Frontal cortex (tissue), 4 donors: ENCODE data around the gene CNGA2. TPM values are rescaled to one million over a fixed set of nuclear protein-coding genes. Genes with fewer than 3 reads are reported as not detected.
"Not testable (repeated sequence)": the region's sequence is repeated elsewhere in the genome, so short reads cannot be mapped to it uniquely, and the experiment has no call there.

ENCODE experiments used
- DNase-seq, 2 donors: peaks; one replicate each; pipeline ENCODE4 v3.0.0; 2012; ENCODE audit warnings: low spot score in 2 of 2
- FAIRE-seq: peaks from 2 replicates; lab custom pipeline; 2012; peaks lifted over from hg19 to GRCh38; lab: Jason Lieb, UNC
- total RNA-seq: library from RNA; depleted of rRNA; stranded (reverse); fragments of >200 nt; gene quantifications from one replicate; pipeline ENCODE4 v1.2.3, GENCODE V29; 2014
- donor health status: control.
- donor health status: control.
- donor health status: control.

Gene CNGA2
- not detected for total RNA-seq

- DNase-seq (no peak), FAIRE-seq (no peak)
These were observed at the start of gene CNGA2 for GRCh38 chrX:151734446-151734845. Gene CNGA2, plus strand, starts transcription at chrX:151734746. Its CDS starts 3,738 bp downstream, at chrX:151738484.

- no peak for FAIRE-seq
These were observed 46.9 kb upstream of the CNGA2 start for GRCh38 chrX:151687635-151688034.

GRCh38 chrX:151688695-151689094, 45.9 kb upstream of the CNGA2 start:
- no peak for DNase-seq
- FAIRE-seq: no peak

More at GRCh38 chrX:151687635-151688034, 46.9 kb upstream of the CNGA2 start:
- no peak for DNase-seq

GRCh38 chrX:151692825-151693224, 41.7 kb upstream of the CNGA2 start:
- FAIRE-seq (no peak), DNase-seq (no peak)

- FAIRE-seq (no peak), DNase-seq (no peak)
These were observed 40.4 kb upstream of the CNGA2 start for GRCh38 chrX:151694121-151694520.

- FAIRE-seq (no peak), DNase-seq (no peak)
These were observed 39.6 kb upstream of the CNGA2 start, which contains the start of gene PRRG3 for GRCh38 chrX:151694661-151695582. Gene PRRG3, plus strand, starts transcription at chrX:151695458. Its CDS starts 3,357 bp downstream, at chrX:151698815.

- DNase-seq (no peak), FAIRE-seq (no peak)
These were observed 38.8 kb upstream of the CNGA2 start for GRCh38 chrX:151695583-151696340.

- not testable (repeated sequence) for FAIRE-seq, DNase-seq
These were observed 37.5 kb upstream of the CNGA2 start for GRCh38 chrX:151697082-151697481.

- DNase-seq (no peak), FAIRE-seq (no peak)
These were observed 37.0 kb upstream of the CNGA2 start for GRCh38 chrX:151697522-151697921.

- no peak for FAIRE-seq
- DNase-seq: no peak
These were observed 36.1 kb upstream of the CNGA2 start for GRCh38 chrX:151698485-151698884.

GRCh38 chrX:151699746-151700145, 34.8 kb upstream of the CNGA2 start:
- FAIRE-seq: no peak

GRCh38 chrX:151700581-151700980, 34.0 kb upstream of the CNGA2 start:
- DNase-seq (no peak), FAIRE-seq (no peak)

More at GRCh38 chrX:151699746-151700145, 34.8 kb upstream of the CNGA2 start:
- DNase-seq: no peak

- FAIRE-seq (no peak), DNase-seq (no peak)
These were observed 33.5 kb upstream of the CNGA2 start for GRCh38 chrX:151701071-151701470.

GRCh38 chrX:151701531-151701930, 33.0 kb upstream of the CNGA2 start:
- FAIRE-seq: no peak
- no peak for DNase-seq

- no peak for FAIRE-seq
- no peak for DNase-seq
These were observed 32.4 kb upstream of the CNGA2 start for GRCh38 chrX:151702026-151702714.

GRCh38 chrX:151702741-151703340, 31.7 kb upstream of the CNGA2 start:
- DNase-seq: no peak
- FAIRE-seq: no peak

- no peak for FAIRE-seq
- no peak for DNase-seq
These were observed 31.1 kb upstream of the CNGA2 start for GRCh38 chrX:151703487-151703886.

- FAIRE-seq: no peak
These were observed 30.4 kb upstream of the CNGA2 start for GRCh38 chrX:151704041-151704663.

GRCh38 chrX:151708821-151709220, 25.7 kb upstream of the CNGA2 start:
- no peak for FAIRE-seq

More at GRCh38 chrX:151704041-151704663, 30.4 kb upstream of the CNGA2 start:
- no peak for DNase-seq

More at GRCh38 chrX:151708821-151709220, 25.7 kb upstream of the CNGA2 start:
- DNase-seq: no peak
